Activated CD4-positive, alpha-beta memory T cell treated with anti-CD3 and anti-CD28 coated beads for 36 hours (primary cell): ENCODE results near the gene CELF4. TPM values are rescaled to one million over a fixed set of nuclear protein-coding genes. Genes with fewer than 3 reads are reported as not detected.

Experiments
- CTCF ChIA-PET: fragments of 350-600 bp; sonication (Branson Sonifier 250); formaldehyde crosslinking; loops from one replicate; lab custom pipeline; 2021; ENCODE audit warnings: antibody characterized with exemption, inconsistent platforms; lab: Charles Lee
- POLR2A ChIA-PET: fragments of 350-600 bp; sonication (Branson Sonifier 250); formaldehyde crosslinking; loops from one replicate; lab custom pipeline; 2021; ENCODE audit warnings: antibody characterized with exemption; lab: Charles Lee
- DNase-seq: peaks from one replicate; pipeline ENCODE4 v3.0.0-alpha.2; 2020
- H3K27ac Mint-ChIP-seq: one replicate; pipeline ENCODE4 v1.8.0; 2021; ENCODE audit warnings: mixed read lengths
- H3K27me3 Mint-ChIP-seq: one replicate; pipeline ENCODE4 v1.8.0; 2021; ENCODE audit warnings: mixed read lengths
- H3K36me3 Mint-ChIP-seq: one replicate; pipeline ENCODE4 v1.8.0; 2021; ENCODE audit warnings: mixed read lengths
- H3K4me1 Mint-ChIP-seq: one replicate; pipeline ENCODE4 v1.8.0; 2021; ENCODE audit warnings: low read depth, mixed read lengths
- H3K4me3 Mint-ChIP-seq: one replicate; pipeline ENCODE4 v1.8.0; 2021; ENCODE audit warnings: mild to moderate bottlenecking, mixed read lengths
- H3K9me3 Mint-ChIP-seq: one replicate; pipeline ENCODE4 v1.8.0; 2021; ENCODE audit warnings: mixed read lengths
- intact Hi-C: fragments of 100-400 bp; cut with micrococcal nuclease; formaldehyde crosslinking; loops from one replicate; pipeline ENCODE4 v1.15.1; 2023
- total RNA-seq, 2 experiments: library from RNA; stranded (reverse); gene quantifications; one replicate each; pipeline ENCODE4 v1.2.3, GENCODE V29; 2021

Gene CELF4
- total RNA-seq, 2 experiments from 2014 or later, result not detected

GRCh38 chr18:37285825-37286224, 279.8 kb downstream of the CELF4 start:
- Mint-ChIP-seq H3K36me3 (no peaks in the 10 kb centered on the region), H3K27ac (no peak overlapping the region), H3K27me3 (peaks cover 3% of the 10 kb centered on the region), H3K4me1 (no peaks in the 10 kb centered on the region), H3K9me3 (no peaks in the 10 kb centered on the region), H3K4me3 (no peak overlapping the region)
- no peak for DNase-seq
- intact Hi-C loops, result no loop called here
- POLR2A ChIA-PET, result no interaction called here
- CTCF ChIA-PET, result no interaction called here

DNA sequence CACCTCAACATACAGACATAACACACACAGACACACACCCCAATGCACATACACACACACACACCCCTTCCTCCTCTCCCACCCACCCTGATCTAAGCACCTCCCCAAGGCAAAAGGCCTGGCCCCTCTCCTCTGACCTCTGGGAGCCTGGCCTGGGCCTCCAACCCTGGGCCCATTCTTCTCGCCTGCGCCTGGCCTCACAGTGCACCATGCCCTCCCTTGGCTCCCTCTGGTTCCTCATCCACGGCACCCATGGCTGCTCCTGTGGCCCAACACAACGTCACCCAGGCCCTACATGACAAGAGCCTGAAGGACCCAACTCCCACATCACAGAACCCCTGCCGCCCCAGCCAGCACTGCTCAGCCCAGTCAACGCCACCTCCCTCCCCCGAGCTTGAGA, 281.3 kb downstream of the CELF4 start:
- ChIA-PET CTCF (no interaction called here), POLR2A (no interaction called here)
- intact Hi-C loops, result no loop called here
- no peak overlapping the region for H3K4me3 Mint-ChIP-seq
- H3K27me3 Mint-ChIP-seq, result peaks cover 3% of the 10 kb centered on the region
- DNase-seq, result no peak
- no peaks in the 10 kb centered on the region for H3K4me1 Mint-ChIP-seq
- no peaks in the 10 kb centered on the region for H3K36me3 Mint-ChIP-seq
- H3K9me3 Mint-ChIP-seq, result no peaks in the 10 kb centered on the region
- no peak overlapping the region for H3K27ac Mint-ChIP-seq

DNA sequence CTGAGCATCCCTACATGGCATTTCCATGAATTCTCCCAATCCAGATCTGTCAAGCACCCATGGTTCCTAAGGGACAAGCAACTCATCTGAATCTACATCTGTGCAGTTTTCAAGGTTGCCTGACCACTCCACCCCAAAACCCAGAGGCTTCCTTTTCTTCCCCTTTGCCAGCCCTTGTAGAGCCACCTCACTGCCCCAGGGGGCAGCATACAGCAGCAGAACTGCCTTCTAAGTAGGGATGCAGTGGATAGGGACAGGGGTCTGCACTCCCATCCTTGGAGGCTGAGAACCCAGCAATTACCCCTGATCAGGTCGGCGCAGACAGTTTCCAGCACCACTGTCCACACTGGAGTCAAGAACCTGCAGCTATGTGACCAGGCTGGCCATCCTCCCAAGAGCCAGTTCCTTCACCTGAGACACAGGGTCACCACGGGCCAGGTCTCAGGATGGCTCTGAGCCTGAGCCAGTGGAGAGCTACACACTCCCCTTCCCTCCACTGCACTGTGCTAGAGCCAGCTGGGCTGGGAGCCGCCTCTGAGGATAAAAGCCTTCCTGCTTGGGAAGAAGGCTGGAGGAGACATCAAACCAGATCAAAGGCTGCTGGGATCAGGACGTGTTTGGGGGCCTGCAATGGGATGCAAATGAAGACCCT, 283.1 kb downstream of the CELF4 start:
- no peak overlapping the region for H3K27ac Mint-ChIP-seq
- CTCF ChIA-PET, result no interaction called here

GRCh38 chr18:37280701-37281393, 284.8 kb downstream of the CELF4 start:
- no peak overlapping the region for H3K4me3 Mint-ChIP-seq
- H3K27me3 Mint-ChIP-seq, result peaks cover 8% of the 10 kb centered on the region
- H3K4me1 Mint-ChIP-seq, result no peaks in the 10 kb centered on the region
- intact Hi-C loops, result no loop called here
- no peaks in the 10 kb centered on the region for H3K9me3 Mint-ChIP-seq
- no peak for DNase-seq
- ChIA-PET POLR2A (no interaction called here), CTCF (no interaction called here)
- H3K27ac Mint-ChIP-seq, result no peak overlapping the region
- H3K36me3 Mint-ChIP-seq, result no peaks in the 10 kb centered on the region

More for the DNA sequence above, 283.1 kb downstream of the CELF4 start:
- no peaks in the 10 kb centered on the region for H3K4me1 Mint-ChIP-seq
- no peaks in the 10 kb centered on the region for H3K36me3 Mint-ChIP-seq
- intact Hi-C loops, result no loop called here
- H3K4me3 Mint-ChIP-seq, result no peak overlapping the region
- no peak for DNase-seq
- H3K27me3 Mint-ChIP-seq, result peaks cover 5% of the 10 kb centered on the region
- H3K9me3 Mint-ChIP-seq, result no peaks in the 10 kb centered on the region
- POLR2A ChIA-PET, result no interaction called here

- POLR2A ChIA-PET, result no interaction called here
- no peak for DNase-seq
- no peak overlapping the region for H3K4me3 Mint-ChIP-seq
- intact Hi-C loops, result no loop called here
- H3K4me1 Mint-ChIP-seq, result no peaks in the 10 kb centered on the region
- no peaks in the 10 kb centered on the region for H3K36me3 Mint-ChIP-seq
- CTCF ChIA-PET, result interaction anchor here (0.6 to 0.7 kb wide), 2 partner anchors 66 to 290 kb away, joined by 3 read pairs; no protein-coding TSS in a partner anchor
- peaks cover 26% of the 10 kb centered on the region for H3K27me3 Mint-ChIP-seq
- no peaks in the 10 kb centered on the region for H3K9me3 Mint-ChIP-seq
- no peak overlapping the region for H3K27ac Mint-ChIP-seq
Observed at GRCh38 chr18:37277804-37278203, 287.8 kb downstream of the CELF4 start.

DNA sequence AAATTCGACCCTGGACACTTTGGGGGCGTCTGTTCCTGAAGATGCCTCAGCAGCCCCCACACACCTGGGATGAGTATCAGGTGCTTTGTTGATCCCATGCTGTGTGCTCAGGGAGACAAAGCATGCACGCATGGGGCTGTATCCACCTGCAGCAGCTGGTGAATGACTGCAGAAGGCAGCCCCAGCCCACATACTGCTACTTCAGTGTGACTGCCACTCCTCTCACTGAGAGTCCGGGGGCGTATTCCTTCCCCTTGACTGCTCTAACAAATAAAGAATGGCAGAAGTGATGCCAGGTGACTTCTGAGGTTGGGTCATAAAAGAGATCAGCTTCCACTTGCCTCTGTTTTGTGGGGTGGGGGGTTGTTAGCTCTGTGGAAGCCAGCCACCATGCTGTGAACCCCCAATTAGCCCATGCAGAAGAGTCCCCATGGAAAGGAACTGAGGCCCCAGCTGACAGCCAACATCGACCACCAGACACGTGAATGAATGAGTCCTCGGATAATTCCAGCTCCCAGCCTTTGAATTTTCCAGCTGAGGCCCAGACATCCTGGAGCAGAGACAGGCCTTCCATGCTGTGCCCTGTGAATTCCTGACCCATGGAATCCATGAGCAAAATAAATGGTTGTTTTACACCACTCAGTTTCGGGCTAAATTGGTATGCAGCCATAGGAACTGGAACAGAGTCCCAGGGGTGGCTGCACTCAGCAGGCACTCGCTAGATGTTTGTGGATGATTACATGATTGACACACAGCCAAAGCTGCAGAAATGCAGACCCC, 289.3 kb downstream of the CELF4 start:
- no peak overlapping the region for H3K27ac Mint-ChIP-seq
- no peaks in the 10 kb centered on the region for H3K9me3 Mint-ChIP-seq
- H3K4me3 Mint-ChIP-seq, result no peak overlapping the region
- CTCF ChIA-PET, result no interaction called here
- H3K4me1 Mint-ChIP-seq, result no peaks in the 10 kb centered on the region
- no peak for DNase-seq
- intact Hi-C loops, result no loop called here
- H3K27me3 Mint-ChIP-seq, result peaks cover 26% of the 10 kb centered on the region
- POLR2A ChIA-PET, result no interaction called here
- no peaks in the 10 kb centered on the region for H3K36me3 Mint-ChIP-seq

GRCh38 chr18:37275237-37275741, 290.3 kb downstream of the CELF4 start:
- intact Hi-C loops, result no loop called here
- Mint-ChIP-seq H3K27ac (no peak overlapping the region), H3K36me3 (no peaks in the 10 kb centered on the region), H3K4me1 (no peaks in the 10 kb centered on the region), H3K4me3 (no peak overlapping the region), H3K9me3 (peaks cover under 1% of the 10 kb centered on the region), H3K27me3 (peaks cover 25% of the 10 kb centered on the region)
- no peak for DNase-seq
- POLR2A ChIA-PET, result no interaction called here
- CTCF ChIA-PET, result no interaction called here

DNA sequence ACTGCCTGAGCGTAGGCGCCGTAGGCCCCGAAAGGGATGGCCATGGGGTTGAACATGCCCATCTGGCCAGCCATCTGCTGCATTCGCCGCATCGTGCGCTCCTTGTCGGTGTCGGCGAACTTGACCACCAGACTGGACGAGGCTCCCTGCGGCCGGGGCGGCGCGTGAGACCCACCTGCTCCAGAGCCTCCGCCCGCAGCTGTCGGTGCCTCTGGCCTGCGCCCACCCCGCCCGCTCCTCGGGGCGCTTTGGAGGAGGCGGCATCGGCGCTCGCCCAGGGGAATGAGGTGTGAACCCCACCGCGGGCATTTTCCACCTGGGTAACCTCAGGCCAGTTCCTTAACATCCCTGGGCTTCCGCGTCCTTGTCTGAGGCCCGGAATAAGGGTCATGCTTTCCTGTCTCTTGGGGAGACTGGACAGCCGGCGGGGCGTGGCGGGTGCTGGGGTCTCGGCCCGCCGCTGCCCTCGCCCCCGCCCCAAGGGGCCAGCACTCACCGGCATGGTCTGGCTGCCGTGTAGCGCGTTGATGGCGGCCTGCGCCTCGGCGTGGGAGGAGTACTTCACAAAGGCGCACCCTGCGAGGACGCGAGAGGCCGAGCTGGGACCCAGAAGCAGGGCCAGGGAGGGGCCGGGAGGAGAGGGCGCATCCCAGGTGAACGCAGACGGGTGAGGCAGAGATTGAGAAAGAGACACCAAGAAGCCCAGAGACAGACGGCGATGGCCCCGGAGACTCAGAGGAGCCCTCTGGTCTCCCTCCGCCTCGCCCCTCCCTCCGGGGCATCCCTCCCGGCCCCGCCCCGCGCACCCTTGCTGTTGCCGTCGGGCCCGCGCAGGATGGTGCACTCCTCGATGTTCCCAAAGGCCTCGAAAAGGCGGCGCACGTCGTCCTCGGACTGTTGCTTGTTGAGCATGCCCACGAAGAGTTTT, 291.0 kb downstream of the CELF4 start:
- CTCF ChIA-PET, result no interaction called here
- peaks cover 25% of the 10 kb centered on the region for H3K27me3 Mint-ChIP-seq
- H3K4me3 Mint-ChIP-seq, result no peak overlapping the region
- H3K4me1 Mint-ChIP-seq, result no peaks in the 10 kb centered on the region
- H3K36me3 Mint-ChIP-seq, result no peaks in the 10 kb centered on the region
- POLR2A ChIA-PET, result no interaction called here
- no peak overlapping the region for H3K27ac Mint-ChIP-seq
- peaks cover 3% of the 10 kb centered on the region for H3K9me3 Mint-ChIP-seq
- DNase-seq, result no peak
- intact Hi-C loops, result no loop called here

DNA sequence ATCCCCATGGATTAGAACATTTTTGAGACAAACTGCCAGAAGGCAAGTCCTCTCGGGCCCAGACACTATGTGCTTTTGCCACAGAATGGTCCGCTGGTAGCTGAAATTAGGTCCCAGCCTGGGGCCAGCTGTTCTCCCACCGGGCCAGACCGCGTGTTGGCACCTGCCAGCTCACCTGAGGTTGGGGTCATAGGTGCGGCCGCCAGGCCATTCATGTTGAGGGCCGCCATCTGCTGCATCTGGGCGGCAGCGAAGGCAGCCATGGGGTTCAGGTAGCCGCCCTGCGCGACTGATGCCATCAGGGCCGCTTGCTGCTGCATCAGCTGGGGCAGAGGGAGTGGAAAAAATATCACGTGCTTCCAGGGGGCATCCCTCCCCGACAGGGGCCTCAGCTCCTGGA, 292.8 kb downstream of the CELF4 start:
- ChIA-PET POLR2A (no interaction called here), CTCF (no interaction called here)
- intact Hi-C loops, result no loop called here
- Mint-ChIP-seq H3K4me3 (no peak overlapping the region), H3K27me3 (peaks cover 23% of the 10 kb centered on the region), H3K36me3 (no peaks in the 10 kb centered on the region), H3K27ac (no peak overlapping the region), H3K9me3 (peaks cover 3% of the 10 kb centered on the region), H3K4me1 (no peaks in the 10 kb centered on the region)
- DNase-seq, result no peak

DNA sequence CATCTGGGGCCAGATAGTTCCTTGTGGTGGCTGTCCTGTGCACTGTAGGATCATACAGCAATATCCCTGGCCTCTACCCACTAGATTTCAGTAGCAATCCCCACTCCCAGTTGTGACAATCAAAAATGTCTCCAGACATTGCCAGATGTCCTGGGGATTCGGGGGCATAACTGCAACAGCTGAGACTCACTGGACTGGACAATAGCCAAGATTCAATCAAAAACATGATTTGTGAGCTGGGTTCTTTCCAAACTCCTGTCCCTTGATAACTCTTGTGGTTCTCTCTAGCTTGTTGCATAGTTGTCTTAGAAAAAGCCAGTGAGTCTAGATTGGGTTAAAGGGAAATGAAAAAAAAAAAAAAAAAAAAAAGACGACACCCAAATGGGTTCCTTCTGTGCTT, 293.4 kb downstream of the CELF4 start:
- Mint-ChIP-seq H3K9me3 (peaks cover 3% of the 10 kb centered on the region), H3K4me3 (no peak overlapping the region), H3K27ac (no peak overlapping the region), H3K27me3 (peaks cover 23% of the 10 kb centered on the region), H3K4me1 (no peaks in the 10 kb centered on the region), H3K36me3 (no peaks in the 10 kb centered on the region)
- POLR2A ChIA-PET, result no interaction called here
- CTCF ChIA-PET, result no interaction called here
- no peak for DNase-seq
- intact Hi-C loops, result no loop called here

- Mint-ChIP-seq H3K4me1 (no peaks in the 10 kb centered on the region), H3K36me3 (no peaks in the 10 kb centered on the region), H3K27me3 (peaks cover 18% of the 10 kb centered on the region), H3K4me3 (no peak overlapping the region), H3K27ac (no peak overlapping the region), H3K9me3 (peaks cover 3% of the 10 kb centered on the region)
- DNase-seq, result no peak
- ChIA-PET CTCF (no interaction called here), POLR2A (no interaction called here)
- intact Hi-C loops, result no loop called here
Observed at GRCh38 chr18:37270666-37271052, 294.9 kb downstream of the CELF4 start.
